HCT116 (cell line): ENCODE results near the gene FGFRL1.

Experiments used
- CTCF ChIP-seq, 3 experiments: fragments of 200-600 bp in 1 of 3; sonication (generic) in 1 of 3; IDR thresholded peaks in 2 of 3; conservative IDR thresholded peaks in 1 of 3; 2 replicates each; pipeline ENCODE4 v1.5.1; 2012 to 2017; ENCODE audit warnings: low read depth in 2 of 3, low read length in 2 of 3, antibody characterized with exemption in 1 of 3, borderline replicate concordance in 1 of 3, control low read depth in 1 of 3, mild to moderate bottlenecking in 1 of 3, mixed read lengths in 1 of 3, mixed run types in 1 of 3, moderate library complexity in 1 of 3; ENCODE audit not compliant: insufficient read depth in 1 of 3
- EGR1 ChIP-seq: IDR thresholded peaks from 2 replicates; pipeline ENCODE4 v1.6.1; 2012; ENCODE audit warnings: low read depth
- ELF1 ChIP-seq: IDR thresholded peaks from 2 replicates; pipeline ENCODE4 v1.6.1; 2012; ENCODE audit warnings: low read depth, borderline replicate concordance
- EZH2 ChIP-seq: fragments of 200-600 bp; sonication (generic); IDR thresholded peaks from 2 replicates; pipeline ENCODE4 v1.6.1; 2017; ENCODE audit warnings: antibody characterized with exemption, mixed run types
- EZH2phosphoT487 ChIP-seq: fragments of 200-600 bp; IDR thresholded peaks from 2 replicates; pipeline ENCODE4 v1.6.1; 2018; ENCODE audit warnings: antibody characterized with exemption, borderline replicate concordance
- JUND ChIP-seq: IDR thresholded peaks from 2 replicates; pipeline ENCODE4 v1.6.1; 2012
- POLR2A ChIP-seq: IDR thresholded peaks from 2 replicates; pipeline ENCODE4 v1.7.0; 2011; ENCODE audit warnings: borderline replicate concordance; ENCODE audit not compliant: insufficient read depth, insufficient read length; ENCODE audit errors: extremely low read depth
- POLR2AphosphoS5 ChIP-seq: IDR thresholded peaks from 2 replicates; pipeline ENCODE4 v1.6.1; 2011; ENCODE audit warnings: mild to moderate bottlenecking, low read depth, low read length, moderate library complexity
- REST ChIP-seq: IDR thresholded peaks from 2 replicates; pipeline ENCODE4 v1.6.1; 2012; ENCODE audit warnings: low read depth
- SRF ChIP-seq: IDR thresholded peaks from 2 replicates; pipeline ENCODE4 v1.6.1; 2012; ENCODE audit warnings: low read depth
- ZBTB33 ChIP-seq: IDR thresholded peaks from 2 replicates; pipeline ENCODE4 v1.6.1; 2011; ENCODE audit warnings: mild to moderate bottlenecking, low read length, moderate library complexity; ENCODE audit not compliant: insufficient replicate concordance; ENCODE audit errors: extremely low read depth
- ZFX ChIP-seq: fragments of 450-650 bp; IDR thresholded peaks from 2 replicates; pipeline ENCODE4 v1.6.1; 2017
- ZNF274 ChIP-seq: fragments of 200-500 bp; sonication (Bioruptor generic); IDR thresholded peaks from 2 replicates; pipeline ENCODE4 v1.6.1; 2014; ENCODE audit warnings: mild to moderate bottlenecking, low read depth, low read length, inconsistent platforms
- TF ChIP-seq, protein P1 (sequence below): IDR thresholded peaks from 2 replicates; pipeline ENCODE4 v1.6.1; 2012

- TF ChIP-seq POLR2AphosphoS5, result no peak
- TF ChIP-seq CTCF (IDR thresholded peaks at IDR 0.05 in 2 of 3, conservative IDR thresholded peaks at IDR 0.05 in 1 of 3; ENCODE audit: borderline replicate concordance in 1 of 3, insufficient read depth in 1 of 3, low read depth in 2 of 3, low read length in 2 of 3), result no peak
- TF ChIP-seq, protein P1, sequence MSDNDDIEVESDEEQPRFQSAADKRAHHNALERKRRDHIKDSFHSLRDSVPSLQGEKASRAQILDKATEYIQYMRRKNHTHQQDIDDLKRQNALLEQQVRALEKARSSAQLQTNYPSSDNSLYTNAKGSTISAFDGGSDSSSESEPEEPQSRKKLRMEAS, result no peak
- no peak for TF ChIP-seq ZBTB33
- TF ChIP-seq POLR2A, result no peak
- no peak for TF ChIP-seq EZH2
- no peak for TF ChIP-seq JUND
- no peak for TF ChIP-seq ZFX
- TF ChIP-seq EZH2phosphoT487, result no peak
- no peak for TF ChIP-seq ZNF274
- TF ChIP-seq ELF1, result no peak
- no peak for TF ChIP-seq EGR1
- TF ChIP-seq REST, result no peak
- no peak for TF ChIP-seq SRF
These were observed 31.1 kb downstream of the FGFRL1 start for GRCh38 chr4:1042352-1043055.
